Measurements from ENCODE around the gene CPLANE2.

- TF ChIP-seq CTCF (IDR thresholded peaks at IDR 0.05): no peak
- no peak for TF ChIP-seq POLR2A (IDR thresholded peaks at IDR 0.05)
Measured at GRCh38 chr1:16260814-16261213, 23.8 kb upstream of the CPLANE2 start.
